ENCODE data around the gene ITGAE.

DNA sequence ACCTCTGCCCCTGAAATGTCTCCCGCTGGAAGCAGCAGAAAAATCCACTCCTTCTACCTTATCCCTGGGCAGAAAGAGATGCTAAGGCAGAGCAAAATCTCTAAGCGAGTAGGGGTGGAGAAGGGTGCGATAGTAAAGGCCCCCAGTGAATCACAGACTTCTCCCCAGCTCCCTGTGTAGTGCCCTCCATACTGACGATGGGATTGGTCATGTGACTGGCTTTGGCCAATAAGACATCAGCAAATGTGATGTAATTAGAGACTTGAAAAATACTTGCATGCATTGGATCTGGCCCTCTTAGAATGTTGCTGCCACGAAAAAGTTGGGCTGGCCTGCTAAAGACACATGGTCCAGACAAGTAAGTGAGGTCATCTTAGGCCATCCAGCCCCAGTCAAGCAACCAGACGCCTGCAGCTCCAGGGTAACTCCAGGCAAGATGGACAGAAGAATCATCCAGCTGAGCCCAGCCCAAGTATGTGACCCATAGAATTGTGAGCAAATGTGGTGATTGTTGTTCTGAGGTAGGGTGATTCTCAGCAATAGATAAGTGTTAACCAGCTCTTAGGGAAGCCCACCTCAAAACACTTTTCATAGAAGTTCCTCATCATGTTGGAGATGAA, 41.3 kb downstream of the ITGAE start:
- TF ChIP-seq CTCF (conservative IDR thresholded peaks at IDR 0.05; ENCODE audit: low read length) = no peak
- TF ChIP-seq EZH2phosphoT487 (IDR thresholded peaks at IDR 0.05; ENCODE audit: borderline replicate concordance) = no peak

All from Loucy (cell line).